Erythroblast (primary cell): ENCODE data around the gene CORO2B.

Experiments used
- GATA1 ChIP-seq: IDR thresholded peaks from 2 replicates; pipeline ENCODE4 v1.6.1; 2011; ENCODE audit warnings: low read depth, mild to moderate bottlenecking, control low read depth, low read length, moderate library complexity
- POLR2A ChIP-seq: IDR thresholded peaks from 2 replicates; pipeline ENCODE4 v1.6.1; 2011; ENCODE audit warnings: mild to moderate bottlenecking, low read length

DNA sequence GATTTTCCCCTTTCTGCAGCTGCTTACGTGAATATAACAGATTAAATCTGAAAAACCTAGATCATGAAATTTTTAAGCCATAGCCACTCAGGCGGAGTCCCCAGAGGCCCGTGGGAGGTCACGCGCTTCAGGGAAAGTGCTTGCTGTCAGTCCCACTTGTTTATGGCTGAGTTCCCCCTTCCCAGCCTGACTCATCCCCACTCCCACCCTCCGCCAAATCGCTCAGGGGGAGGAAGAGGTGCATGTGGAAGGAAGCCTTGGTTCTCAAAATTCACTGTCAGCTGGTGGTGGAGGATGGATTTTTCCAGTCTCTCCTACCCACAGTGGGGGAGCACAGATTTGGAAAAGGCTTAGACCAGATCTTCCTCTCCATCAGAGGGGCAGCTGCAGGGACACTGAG is 67.4 kb downstream of the CORO2B start:
- TF ChIP-seq POLR2A (no peak), GATA1 (no peak)
